HCT116 (cell line): ENCODE measurements around the gene GSN. TPM values are rescaled to one million over a fixed set of nuclear protein-coding genes. Genes with fewer than 3 reads are reported as not detected.

Source experiments
- ATAC-seq: fragments of 200-7000 bp; cut with Tn5 transposase; 2 replicates; pipeline ENCODE4 v1.9.1; 2020; ENCODE audit warnings: mild to moderate bottlenecking, moderate library complexity
- BruUV-seq: library from RNA; stranded (reverse); fragments of 400-500 nt; replicated peaks from 2 replicates; lab custom pipeline; 2021; lab: Mats Ljungman, UMichigan
- CTCF ChIA-PET: fragments of 300-600 bp; sonication (Branson Sonifier 250); formaldehyde crosslinking; loops from one replicate; lab custom pipeline; 2021; ENCODE audit warnings: antibody characterized with exemption; lab: Charles Lee
- POLR2A ChIA-PET: fragments of 300-600, 350-600 bp; sonication (Branson Sonifier 250); formaldehyde crosslinking; loops from one replicate; lab custom pipeline; 2021; ENCODE audit warnings: antibody characterized with exemption; lab: Charles Lee
- RAD21 ChIA-PET, 2 experiments: fragments of 300-600 bp; sonication (Branson Sonifier 250); formaldehyde crosslinking; loops; one replicate each; lab custom pipeline; 2023; ENCODE audit warnings: low total read pairs in 2 of 2; ENCODE audit not compliant: uncharacterized antibody in 2 of 2, unreplicated experiment in 2 of 2, low non-redundant PET in 1 of 2; lab: Charles Lee
- DNase-seq: peaks from one replicate; pipeline ENCODE4 v3.0.0-alpha.2; 2010; ENCODE audit warnings: low read depth, low spot score
- H2AFZ ChIP-seq: fragments of 200-600 bp; shearing (Covaris generic), sonication (generic); 2 replicates; pipeline ENCODE4 v1.6.1; 2017; ENCODE audit warnings: low read depth, mixed run types, mixed read lengths, antibody characterized with exemption, low read length; ENCODE audit not compliant: poor library complexity, severe bottlenecking
- H3K27ac ChIP-seq: 2 replicates; pipeline ENCODE4 v1.5.1; 2012; ENCODE audit warnings: low read depth, low read length
- H3K27me3 ChIP-seq: fragments of 200-600 bp; sonication (generic); 2 replicates; pipeline ENCODE4 v1.6.1; 2016; ENCODE audit warnings: mixed run types, low read length, mixed read lengths; ENCODE audit not compliant: insufficient read depth
- H3K36me3 ChIP-seq, 2 experiments: fragments of 200-500 bp in 1 of 2; fragments of 200-600 bp in 1 of 2; sonication (Bioruptor generic) in 1 of 2; sonication (generic) in 1 of 2; 2 replicates each; pipeline versions ENCODE4 v1.5.1 to v1.6.1; 2014 to 2016; ENCODE audit warnings: low read length in 2 of 2, inconsistent platforms in 1 of 2, mixed read lengths in 1 of 2, mixed run types in 1 of 2; ENCODE audit not compliant: insufficient read depth in 2 of 2, control insufficient read depth in 1 of 2
- H3K4me1 ChIP-seq, 2 experiments: fragments of 200-600 bp in 1 of 2; sonication (generic) in 1 of 2; 2 replicates each; pipeline versions ENCODE4 v1.5.1 to v1.6.1; 2012 to 2017; ENCODE audit warnings: low read length in 2 of 2, inconsistent platforms in 1 of 2, mild to moderate bottlenecking in 1 of 2, mixed read lengths in 1 of 2, mixed run types in 1 of 2, moderate library complexity in 1 of 2; ENCODE audit not compliant: insufficient read depth in 2 of 2, control insufficient read depth in 1 of 2
- H3K4me2 ChIP-seq: fragments of 200-600 bp; sonication (generic); 2 replicates; pipeline ENCODE4 v1.6.1; 2017; ENCODE audit warnings: mixed run types, low read length, mixed read lengths
- H3K4me3 ChIP-seq, 2 experiments: fragments of 200-600 bp in 1 of 2; sonication (generic) in 1 of 2; replicated peaks in 1 of 2; 2 replicates each; pipeline ENCODE4 v1.5.1; 2011 to 2016; ENCODE audit warnings: low read length in 2 of 2, control low read depth in 1 of 2, low read depth in 1 of 2, mild to moderate bottlenecking in 1 of 2, mixed read lengths in 1 of 2, mixed run types in 1 of 2
- H3K79me2 ChIP-seq: fragments of 200-600 bp; sonication (generic); 2 replicates; pipeline ENCODE4 v1.6.1; 2017; ENCODE audit warnings: mild to moderate bottlenecking, mixed run types, low read length, moderate library complexity, mixed read lengths; ENCODE audit not compliant: insufficient read depth
- H3K9ac ChIP-seq: fragments of 200-600 bp; sonication (generic); 2 replicates; pipeline ENCODE4 v1.6.1; 2016; ENCODE audit warnings: low read length, mixed read lengths
- H3K9me2 ChIP-seq: fragments of 200-600 bp; sonication (generic), shearing (Covaris generic); 2 replicates; pipeline ENCODE4 v1.6.1; 2017; ENCODE audit warnings: mixed run types, mild to moderate bottlenecking, moderate library complexity; ENCODE audit not compliant: insufficient read depth
- H3K9me3 ChIP-seq, 2 experiments: fragments of 200-500 bp in 1 of 2; fragments of 200-600 bp in 1 of 2; sonication (Bioruptor generic) in 1 of 2; sonication (generic) in 1 of 2; 2 replicates each; pipeline ENCODE4 v1.6.1; 2014 to 2017; ENCODE audit warnings: low read length in 2 of 2, mixed read lengths in 2 of 2, inconsistent platforms in 1 of 2, low read depth in 1 of 2, mild to moderate bottlenecking in 1 of 2, mixed run types in 1 of 2, moderate library complexity in 1 of 2; ENCODE audit not compliant: control insufficient read depth in 1 of 2, insufficient read depth in 1 of 2
- H4K20me1 ChIP-seq: fragments of 200-600 bp; sonication (generic), shearing (Covaris generic); 2 replicates; pipeline ENCODE4 v1.6.1; 2017; ENCODE audit warnings: mixed run types, mild to moderate bottlenecking, moderate library complexity; ENCODE audit not compliant: insufficient read depth
- CEBPB ChIP-seq: IDR thresholded peaks from 2 replicates; pipeline ENCODE4 v1.6.1; 2012; ENCODE audit warnings: low read depth
- EZH2phosphoT487 ChIP-seq: fragments of 200-600 bp; IDR thresholded peaks from 2 replicates; pipeline ENCODE4 v1.6.1; 2018; ENCODE audit warnings: antibody characterized with exemption, borderline replicate concordance
- FOSL1 ChIP-seq: IDR thresholded peaks from 2 replicates; pipeline ENCODE4 v1.6.1; 2012; ENCODE audit warnings: low read depth
- JUND ChIP-seq: IDR thresholded peaks from 2 replicates; pipeline ENCODE4 v1.6.1; 2012
- MAX ChIP-seq: IDR thresholded peaks from 2 replicates; pipeline ENCODE4 v1.6.1; 2012
- POLR2A ChIP-seq: IDR thresholded peaks from 2 replicates; pipeline ENCODE4 v1.7.0; 2011; ENCODE audit warnings: borderline replicate concordance; ENCODE audit not compliant: insufficient read depth, insufficient read length; ENCODE audit errors: extremely low read depth
- POLR2AphosphoS5 ChIP-seq: IDR thresholded peaks from 2 replicates; pipeline ENCODE4 v1.6.1; 2011; ENCODE audit warnings: mild to moderate bottlenecking, low read depth, low read length, moderate library complexity
- RAD21 ChIP-seq: IDR thresholded peaks from 2 replicates; pipeline ENCODE4 v1.6.1; 2012; ENCODE audit warnings: low read depth, mild to moderate bottlenecking
- SIN3A ChIP-seq: IDR thresholded peaks from 2 replicates; pipeline ENCODE4 v1.6.1; 2012; ENCODE audit warnings: low read depth
- SRF ChIP-seq: IDR thresholded peaks from 2 replicates; pipeline ENCODE4 v1.6.1; 2012; ENCODE audit warnings: low read depth
- YY1 ChIP-seq: IDR thresholded peaks from 2 replicates; pipeline ENCODE4 v1.6.1; 2011; ENCODE audit warnings: low read length, low read depth, moderate library complexity, mild to moderate bottlenecking; ENCODE audit not compliant: insufficient replicate concordance; ENCODE audit errors: extremely low read depth
- ZFX ChIP-seq: fragments of 450-650 bp; IDR thresholded peaks from 2 replicates; pipeline ENCODE4 v1.6.1; 2017
- intact Hi-C: fragments of 100-400 bp; cut with micrococcal nuclease; formaldehyde crosslinking; loops from 2 replicates; pipeline ENCODE4 v1.10.0; 2022
- total RNA-seq: library from RNA; stranded (reverse); gene quantifications from one replicate; pipeline ENCODE4 v1.2.1, GENCODE V29; 2021; ENCODE audit not compliant: unreplicated experiment
- TF ChIP-seq, protein P1 (sequence below): IDR thresholded peaks from 2 replicates; pipeline ENCODE4 v1.6.1; 2012; ENCODE audit warnings: low read depth
- TF ChIP-seq, protein P2 (sequence below): IDR thresholded peaks from 2 replicates; pipeline ENCODE4 v1.6.1; 2011; ENCODE audit warnings: mild to moderate bottlenecking, low read length, moderate library complexity; ENCODE audit not compliant: insufficient replicate concordance; ENCODE audit errors: extremely low read depth

GSN gene
- total RNA-seq, 1 experiment from 2014 or later, result 71.3 TPM

GRCh38 chr9:121274851-121275250, 6.9 kb downstream of the GSN start:
- Histone ChIP-seq H3K9ac (no peak overlapping the region), H3K27me3 (no peaks in the 10 kb centered on the region), H3K4me2 (no peak overlapping the region), H2AFZ (no peak overlapping the region), H3K4me1 (peaks cover 35 to 39% of the 10 kb centered on the region in 2 experiments), H3K4me3 (no peak overlapping the region), H3K79me2 (no peaks in the 10 kb centered on the region), H3K27ac (no peak overlapping the region), H3K36me3 (no peaks in the 10 kb centered on the region), H3K9me2 (no peaks in the 10 kb centered on the region), H3K9me3 (no peaks in the 10 kb centered on the region), H4K20me1 (no peaks in the 10 kb centered on the region)
- ChIA-PET CTCF (no interaction called here), RAD21 (no interaction called here), POLR2A (interaction anchor here (1.1 to 2.4 kb wide), 2 partner anchors 10 to 12 kb away, joined by 4 to 7 read pairs; no protein-coding TSS in a partner anchor)
- intact Hi-C loops, result no loop called here
- TF ChIP-seq RAD21, result no peak
- TF ChIP-seq ZFX, result no peak
- TF ChIP-seq CEBPB, result no peak
- TF ChIP-seq, protein P1, sequence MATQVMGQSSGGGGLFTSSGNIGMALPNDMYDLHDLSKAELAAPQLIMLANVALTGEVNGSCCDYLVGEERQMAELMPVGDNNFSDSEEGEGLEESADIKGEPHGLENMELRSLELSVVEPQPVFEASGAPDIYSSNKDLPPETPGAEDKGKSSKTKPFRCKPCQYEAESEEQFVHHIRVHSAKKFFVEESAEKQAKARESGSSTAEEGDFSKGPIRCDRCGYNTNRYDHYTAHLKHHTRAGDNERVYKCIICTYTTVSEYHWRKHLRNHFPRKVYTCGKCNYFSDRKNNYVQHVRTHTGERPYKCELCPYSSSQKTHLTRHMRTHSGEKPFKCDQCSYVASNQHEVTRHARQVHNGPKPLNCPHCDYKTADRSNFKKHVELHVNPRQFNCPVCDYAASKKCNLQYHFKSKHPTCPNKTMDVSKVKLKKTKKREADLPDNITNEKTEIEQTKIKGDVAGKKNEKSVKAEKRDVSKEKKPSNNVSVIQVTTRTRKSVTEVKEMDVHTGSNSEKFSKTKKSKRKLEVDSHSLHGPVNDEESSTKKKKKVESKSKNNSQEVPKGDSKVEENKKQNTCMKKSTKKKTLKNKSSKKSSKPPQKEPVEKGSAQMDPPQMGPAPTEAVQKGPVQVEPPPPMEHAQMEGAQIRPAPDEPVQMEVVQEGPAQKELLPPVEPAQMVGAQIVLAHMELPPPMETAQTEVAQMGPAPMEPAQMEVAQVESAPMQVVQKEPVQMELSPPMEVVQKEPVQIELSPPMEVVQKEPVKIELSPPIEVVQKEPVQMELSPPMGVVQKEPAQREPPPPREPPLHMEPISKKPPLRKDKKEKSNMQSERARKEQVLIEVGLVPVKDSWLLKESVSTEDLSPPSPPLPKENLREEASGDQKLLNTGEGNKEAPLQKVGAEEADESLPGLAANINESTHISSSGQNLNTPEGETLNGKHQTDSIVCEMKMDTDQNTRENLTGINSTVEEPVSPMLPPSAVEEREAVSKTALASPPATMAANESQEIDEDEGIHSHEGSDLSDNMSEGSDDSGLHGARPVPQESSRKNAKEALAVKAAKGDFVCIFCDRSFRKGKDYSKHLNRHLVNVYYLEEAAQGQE, result no peak
- TF ChIP-seq, protein P2, sequence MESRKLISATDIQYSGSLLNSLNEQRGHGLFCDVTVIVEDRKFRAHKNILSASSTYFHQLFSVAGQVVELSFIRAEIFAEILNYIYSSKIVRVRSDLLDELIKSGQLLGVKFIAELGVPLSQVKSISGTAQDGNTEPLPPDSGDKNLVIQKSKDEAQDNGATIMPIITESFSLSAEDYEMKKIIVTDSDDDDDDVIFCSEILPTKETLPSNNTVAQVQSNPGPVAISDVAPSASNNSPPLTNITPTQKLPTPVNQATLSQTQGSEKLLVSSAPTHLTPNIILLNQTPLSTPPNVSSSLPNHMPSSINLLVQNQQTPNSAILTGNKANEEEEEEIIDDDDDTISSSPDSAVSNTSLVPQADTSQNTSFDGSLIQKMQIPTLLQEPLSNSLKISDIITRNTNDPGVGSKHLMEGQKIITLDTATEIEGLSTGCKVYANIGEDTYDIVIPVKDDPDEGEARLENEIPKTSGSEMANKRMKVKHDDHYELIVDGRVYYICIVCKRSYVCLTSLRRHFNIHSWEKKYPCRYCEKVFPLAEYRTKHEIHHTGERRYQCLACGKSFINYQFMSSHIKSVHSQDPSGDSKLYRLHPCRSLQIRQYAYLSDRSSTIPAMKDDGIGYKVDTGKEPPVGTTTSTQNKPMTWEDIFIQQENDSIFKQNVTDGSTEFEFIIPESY, result no peak
- no peak for TF ChIP-seq POLR2AphosphoS5
- TF ChIP-seq SIN3A, result no peak
- TF ChIP-seq MAX, result no peak
- TF ChIP-seq SRF, result no peak
- TF ChIP-seq FOSL1, result no peak
- no peak for TF ChIP-seq EZH2phosphoT487
- no peak for TF ChIP-seq YY1
- TF ChIP-seq POLR2A, result no peak
- TF ChIP-seq JUND, result no peak
- ATAC-seq (no peak), DNase-seq (no peak)
- BruUV-seq, result no TSS peak
